HepG2 (cell line): ENCODE measurements around the gene C7orf57. TPM values are rescaled to one million over a fixed set of nuclear protein-coding genes. Genes with fewer than 3 reads are reported as not detected.
A peak's percentile ranks its signal among the peaks of the same experiment; 100 is the strongest.

Experiments used
- BCLAF1 ChIP-seq: fragments of 450-650 bp; IDR thresholded peaks from 2 replicates; pipeline ENCODE4 v1.6.1; 2017; ENCODE audit warnings: mild to moderate bottlenecking
- ETV6 ChIP-seq: sonication (generic); formaldehyde crosslinking; conservative IDR thresholded peaks from 2 replicates; pipeline ENCODE4 v1.4.0; 2020; ENCODE audit warnings: missing genetic modification reagents
- FOXA1 ChIP-seq, 2 experiments: fragments of 450-650 bp in 1 of 2; sonication (generic) in 1 of 2; formaldehyde crosslinking in 1 of 2; IDR thresholded peaks; 2 replicates each; pipeline versions ENCODE4 v1.4.0 to v1.6.1; 2016 to 2020; ENCODE audit warnings: missing genetic modification reagents in 1 of 2
- HMGA1 ChIP-seq: sonication (generic); formaldehyde crosslinking; conservative IDR thresholded peaks from 2 replicates; pipeline ENCODE4 v1.4.0; 2020; ENCODE audit warnings: missing genetic modification reagents
- NFE2L2 ChIP-seq: fragments of 150-350 bp; IDR thresholded peaks from 2 replicates; pipeline ENCODE4 v1.6.1; 2014; ENCODE audit warnings: low read length
- SMYD3 ChIP-seq: sonication (generic); formaldehyde crosslinking; IDR thresholded peaks from 2 replicates; pipeline ENCODE4 v1.8.1; 2023; ENCODE audit warnings: mild to moderate bottlenecking, missing genetic modification reagents
- ZBTB33 ChIP-seq: sonication (generic); formaldehyde crosslinking; IDR thresholded peaks from 2 replicates; pipeline ENCODE4 v1.4.0; 2020; ENCODE audit warnings: missing genetic modification reagents
- ZNF678 ChIP-seq: sonication (generic); formaldehyde crosslinking; IDR thresholded peaks from 2 replicates; pipeline ENCODE4 v1.4.0; 2020; ENCODE audit warnings: mild to moderate bottlenecking, missing genetic modification reagents
- ZSCAN31 ChIP-seq: sonication (generic); formaldehyde crosslinking; IDR thresholded peaks from 2 replicates; pipeline ENCODE4 v1.5.0; 2020; ENCODE audit warnings: low read depth, mild to moderate bottlenecking, missing genetic modification reagents
- polyA plus RNA-seq, 8 experiments: library from polyadenylated mRNA; depleted of rRNA in 3 of 8; stranded (reverse) in 7 of 8; unstranded in 1 of 8; fragments of >200 nt; fragmentation: Illumina TruSeq in 4 of 8; extraction: Trizol in 4 of 8; gene quantifications; 2 replicates each; pipeline versions ENCODE4 v1.2.1 to v1.2.3, GENCODE V29; 2011 to 2016; ENCODE audit warnings: low read depth in 4 of 8, missing spikeins in 1 of 8, mixed read lengths in 1 of 8; ENCODE audit not compliant: insufficient read depth in 1 of 8
- total RNA-seq, 5 experiments: library from RNA; depleted of rRNA; stranded (reverse); fragments of >200 nt; fragmentation: Illumina TruSeq; extraction: Trizol; gene quantifications; 2 replicates each; pipeline ENCODE4 v1.2.3, GENCODE V29; 2016; ENCODE audit warnings: low read depth in 1 of 5
- TF ChIP-seq, protein P1 (sequence below): sonication (generic); formaldehyde crosslinking; IDR thresholded peaks from 2 replicates; pipeline ENCODE4 v1.4.0; 2020; ENCODE audit warnings: missing genetic modification reagents
- TF ChIP-seq, protein P2 (sequence below): sonication (generic); formaldehyde crosslinking; IDR thresholded peaks from 2 replicates; pipeline ENCODE4 v1.4.0; 2020; ENCODE audit warnings: mild to moderate bottlenecking, missing genetic modification reagents, borderline replicate concordance
- TF ChIP-seq, protein P3 (sequence below): sonication (generic); formaldehyde crosslinking; IDR thresholded peaks from 2 replicates; pipeline ENCODE4 v1.4.0; 2020; ENCODE audit warnings: missing genetic modification reagents, low read depth, mild to moderate bottlenecking, borderline replicate concordance

Gene C7orf57
- total and polyA plus RNA-seq, 2 of the 13 experiments (the other 11 are each of a cell fraction or from before 2014, with no cell fraction given): not detected

- no peak for TF ChIP-seq BCLAF1
- TF ChIP-seq ZSCAN31 (CRISPR knock-in tag): no peak
- no peak for TF ChIP-seq ETV6 (CRISPR knock-in tag)
- TF ChIP-seq FOXA1 (IDR thresholded peaks at IDR 0.05): no peak
- no peak for TF ChIP-seq FOXA1 (CRISPR knock-in tag; IDR thresholded peaks at IDR 0.05)
- TF ChIP-seq, protein P1, sequence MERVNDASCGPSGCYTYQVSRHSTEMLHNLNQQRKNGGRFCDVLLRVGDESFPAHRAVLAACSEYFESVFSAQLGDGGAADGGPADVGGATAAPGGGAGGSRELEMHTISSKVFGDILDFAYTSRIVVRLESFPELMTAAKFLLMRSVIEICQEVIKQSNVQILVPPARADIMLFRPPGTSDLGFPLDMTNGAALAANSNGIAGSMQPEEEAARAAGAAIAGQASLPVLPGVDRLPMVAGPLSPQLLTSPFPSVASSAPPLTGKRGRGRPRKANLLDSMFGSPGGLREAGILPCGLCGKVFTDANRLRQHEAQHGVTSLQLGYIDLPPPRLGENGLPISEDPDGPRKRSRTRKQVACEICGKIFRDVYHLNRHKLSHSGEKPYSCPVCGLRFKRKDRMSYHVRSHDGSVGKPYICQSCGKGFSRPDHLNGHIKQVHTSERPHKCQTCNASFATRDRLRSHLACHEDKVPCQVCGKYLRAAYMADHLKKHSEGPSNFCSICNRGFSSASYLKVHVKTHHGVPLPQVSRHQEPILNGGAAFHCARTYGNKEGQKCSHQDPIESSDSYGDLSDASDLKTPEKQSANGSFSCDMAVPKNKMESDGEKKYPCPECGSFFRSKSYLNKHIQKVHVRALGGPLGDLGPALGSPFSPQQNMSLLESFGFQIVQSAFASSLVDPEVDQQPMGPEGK (CRISPR knock-in tag): peak; percentile 66; the same call in 1 of the 2 replicates
- TF ChIP-seq ZNF678 (CRISPR knock-in tag): no peak
- TF ChIP-seq NFE2L2: no peak
- TF ChIP-seq, protein P2, sequence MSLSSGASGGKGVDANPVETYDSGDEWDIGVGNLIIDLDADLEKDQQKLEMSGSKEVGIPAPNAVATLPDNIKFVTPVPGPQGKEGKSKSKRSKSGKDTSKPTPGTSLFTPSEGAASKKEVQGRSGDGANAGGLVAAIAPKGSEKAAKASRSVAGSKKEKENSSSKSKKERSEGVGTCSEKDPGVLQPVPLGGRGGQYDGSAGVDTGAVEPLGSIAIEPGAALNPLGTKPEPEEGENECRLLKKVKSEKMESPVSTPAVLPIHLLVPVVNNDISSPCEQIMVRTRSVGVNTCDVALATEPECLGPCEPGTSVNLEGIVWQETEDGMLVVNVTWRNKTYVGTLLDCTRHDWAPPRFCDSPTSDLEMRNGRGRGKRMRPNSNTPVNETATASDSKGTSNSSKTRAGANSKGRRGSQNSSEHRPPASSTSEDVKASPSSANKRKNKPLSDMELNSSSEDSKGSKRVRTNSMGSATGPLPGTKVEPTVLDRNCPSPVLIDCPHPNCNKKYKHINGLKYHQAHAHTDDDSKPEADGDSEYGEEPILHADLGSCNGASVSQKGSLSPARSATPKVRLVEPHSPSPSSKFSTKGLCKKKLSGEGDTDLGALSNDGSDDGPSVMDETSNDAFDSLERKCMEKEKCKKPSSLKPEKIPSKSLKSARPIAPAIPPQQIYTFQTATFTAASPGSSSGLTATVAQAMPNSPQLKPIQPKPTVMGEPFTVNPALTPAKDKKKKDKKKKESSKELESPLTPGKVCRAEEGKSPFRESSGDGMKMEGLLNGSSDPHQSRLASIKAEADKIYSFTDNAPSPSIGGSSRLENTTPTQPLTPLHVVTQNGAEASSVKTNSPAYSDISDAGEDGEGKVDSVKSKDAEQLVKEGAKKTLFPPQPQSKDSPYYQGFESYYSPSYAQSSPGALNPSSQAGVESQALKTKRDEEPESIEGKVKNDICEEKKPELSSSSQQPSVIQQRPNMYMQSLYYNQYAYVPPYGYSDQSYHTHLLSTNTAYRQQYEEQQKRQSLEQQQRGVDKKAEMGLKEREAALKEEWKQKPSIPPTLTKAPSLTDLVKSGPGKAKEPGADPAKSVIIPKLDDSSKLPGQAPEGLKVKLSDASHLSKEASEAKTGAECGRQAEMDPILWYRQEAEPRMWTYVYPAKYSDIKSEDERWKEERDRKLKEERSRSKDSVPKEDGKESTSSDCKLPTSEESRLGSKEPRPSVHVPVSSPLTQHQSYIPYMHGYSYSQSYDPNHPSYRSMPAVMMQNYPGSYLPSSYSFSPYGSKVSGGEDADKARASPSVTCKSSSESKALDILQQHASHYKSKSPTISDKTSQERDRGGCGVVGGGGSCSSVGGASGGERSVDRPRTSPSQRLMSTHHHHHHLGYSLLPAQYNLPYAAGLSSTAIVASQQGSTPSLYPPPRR (CRISPR knock-in tag): no peak
- TF ChIP-seq, protein P3, sequence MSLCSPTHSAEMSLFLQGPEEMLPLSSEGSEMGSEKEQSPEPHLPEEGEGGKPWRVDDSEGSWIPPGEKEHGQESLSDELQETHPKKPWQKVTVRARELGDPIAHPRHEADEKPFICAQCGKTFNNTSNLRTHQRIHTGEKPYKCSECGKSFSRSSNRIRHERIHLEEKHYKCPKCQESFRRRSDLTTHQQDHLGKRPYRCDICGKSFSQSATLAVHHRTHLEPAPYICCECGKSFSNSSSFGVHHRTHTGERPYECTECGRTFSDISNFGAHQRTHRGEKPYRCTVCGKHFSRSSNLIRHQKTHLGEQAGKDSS: no peak
- TF ChIP-seq SMYD3: no peak
- TF ChIP-seq ZBTB33 (CRISPR knock-in tag): 0 out of 2 replicates have a peak, but pooled peaks have one; percentile 4
- TF ChIP-seq HMGA1 (CRISPR knock-in tag): no peak
Measured at GRCh38 chr7:48089046-48090003, 54.0 kb downstream of the C7orf57 start, which contains the start of gene UPP1 (continued).
